GM15510 (cell line): ENCODE results near the gene COL23A1.

Experiments
- POLR2A ChIP-seq: IDR thresholded peaks from 3 replicates; pipeline ENCODE4 v1.6.1; 2011; ENCODE audit warnings: borderline replicate concordance; ENCODE audit not compliant: insufficient read length; ENCODE audit errors: extremely low read depth

The COL23A1 gene

DNA sequence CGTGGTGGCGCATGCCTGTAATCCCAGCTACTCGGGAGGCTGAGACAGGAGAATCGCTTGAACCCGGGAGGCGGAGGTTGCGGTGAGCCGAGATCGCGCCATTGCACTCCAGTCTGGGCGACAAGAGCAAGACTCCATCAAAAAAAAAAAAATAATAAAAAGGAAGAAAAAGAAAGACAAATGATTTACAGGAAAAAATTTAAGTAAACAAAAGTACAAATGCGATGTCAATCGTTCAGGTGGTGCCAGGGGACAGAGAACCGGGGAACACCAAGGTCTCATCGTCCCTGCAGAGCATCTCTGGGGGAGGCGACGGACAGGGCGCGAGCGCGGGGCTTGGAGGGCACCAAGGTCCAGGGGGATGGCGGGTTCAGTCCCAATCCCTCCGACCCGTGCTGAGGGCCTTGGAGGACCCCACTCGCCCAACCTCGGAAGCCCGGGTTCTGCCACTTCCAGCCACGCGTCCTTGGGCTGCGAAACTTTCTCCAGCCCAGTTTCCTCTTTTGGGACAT lies 386.5 kb downstream of the COL23A1 start:
- no peak for TF ChIP-seq POLR2A

DNA sequence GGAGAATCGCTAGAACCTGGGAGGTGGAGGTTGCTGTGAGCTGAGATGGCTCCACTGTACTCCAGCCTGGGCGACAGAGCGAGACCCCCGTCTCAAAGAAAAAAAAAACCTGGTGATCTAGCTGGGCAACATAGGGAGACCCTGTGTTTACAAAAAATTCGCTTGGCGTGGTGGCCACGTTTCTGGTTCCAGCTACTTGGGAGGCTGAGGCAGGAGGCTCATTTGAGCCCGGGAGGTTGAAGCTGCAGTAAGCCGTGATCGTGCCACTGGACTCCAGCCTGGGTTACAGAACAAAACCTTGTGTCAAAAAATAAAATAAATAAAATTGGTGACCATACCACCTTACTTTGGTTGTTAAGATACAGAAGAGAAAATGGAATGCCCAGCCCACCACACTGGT lies 387.7 kb downstream of the COL23A1 start:
- TF ChIP-seq POLR2A = no peak

DNA sequence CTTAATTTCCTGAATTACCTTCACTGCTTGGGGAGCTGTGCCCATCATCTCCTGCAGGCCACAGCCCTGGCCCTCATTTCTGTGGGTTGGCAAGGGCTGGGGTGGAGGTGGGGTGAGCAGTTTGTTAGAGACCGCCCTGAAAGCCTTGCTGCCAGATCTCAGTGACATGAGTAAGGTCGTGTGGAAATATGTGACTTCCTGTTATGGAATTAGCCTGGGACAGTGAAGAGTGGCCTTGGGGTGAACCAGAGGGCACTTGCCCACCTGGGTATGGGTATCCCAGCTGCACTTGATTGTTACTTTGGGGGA lies 388.3 kb downstream of the COL23A1 start:
- no peak for TF ChIP-seq POLR2A

DNA sequence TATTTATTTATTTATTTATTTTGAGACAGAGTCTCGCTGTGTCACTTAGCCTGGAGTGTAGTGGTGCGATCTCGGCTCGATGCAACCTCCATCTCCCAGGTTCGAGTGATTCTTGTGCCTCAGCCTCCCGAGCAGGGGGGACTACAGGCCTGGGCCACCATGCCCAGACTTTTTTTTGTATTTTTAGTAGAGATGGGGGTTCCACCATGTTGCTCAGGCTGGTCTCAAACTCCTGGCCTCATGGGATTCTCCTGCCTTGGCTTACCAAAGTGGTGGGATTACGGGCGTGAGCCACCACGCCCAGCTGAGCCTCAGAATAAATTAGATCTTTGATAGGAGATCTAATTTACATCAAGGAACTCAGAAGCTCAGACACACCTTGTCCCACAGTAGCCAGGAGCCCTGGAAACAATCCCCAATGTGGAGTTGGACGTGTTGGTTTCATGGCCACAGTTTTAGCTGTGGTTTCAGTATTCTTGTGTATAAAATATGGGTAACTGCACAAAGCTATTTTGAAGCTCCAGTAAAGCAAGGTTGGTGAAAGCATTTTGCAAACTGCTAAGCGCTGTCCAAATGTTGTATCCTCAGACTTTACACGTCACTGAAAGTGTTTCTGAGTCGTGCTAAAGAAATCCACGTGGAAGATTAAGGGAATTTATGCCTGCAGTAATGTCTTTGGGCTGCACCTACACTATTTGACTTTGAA lies 388.8 kb downstream of the COL23A1 start:
- TF ChIP-seq POLR2A = no peak

DNA sequence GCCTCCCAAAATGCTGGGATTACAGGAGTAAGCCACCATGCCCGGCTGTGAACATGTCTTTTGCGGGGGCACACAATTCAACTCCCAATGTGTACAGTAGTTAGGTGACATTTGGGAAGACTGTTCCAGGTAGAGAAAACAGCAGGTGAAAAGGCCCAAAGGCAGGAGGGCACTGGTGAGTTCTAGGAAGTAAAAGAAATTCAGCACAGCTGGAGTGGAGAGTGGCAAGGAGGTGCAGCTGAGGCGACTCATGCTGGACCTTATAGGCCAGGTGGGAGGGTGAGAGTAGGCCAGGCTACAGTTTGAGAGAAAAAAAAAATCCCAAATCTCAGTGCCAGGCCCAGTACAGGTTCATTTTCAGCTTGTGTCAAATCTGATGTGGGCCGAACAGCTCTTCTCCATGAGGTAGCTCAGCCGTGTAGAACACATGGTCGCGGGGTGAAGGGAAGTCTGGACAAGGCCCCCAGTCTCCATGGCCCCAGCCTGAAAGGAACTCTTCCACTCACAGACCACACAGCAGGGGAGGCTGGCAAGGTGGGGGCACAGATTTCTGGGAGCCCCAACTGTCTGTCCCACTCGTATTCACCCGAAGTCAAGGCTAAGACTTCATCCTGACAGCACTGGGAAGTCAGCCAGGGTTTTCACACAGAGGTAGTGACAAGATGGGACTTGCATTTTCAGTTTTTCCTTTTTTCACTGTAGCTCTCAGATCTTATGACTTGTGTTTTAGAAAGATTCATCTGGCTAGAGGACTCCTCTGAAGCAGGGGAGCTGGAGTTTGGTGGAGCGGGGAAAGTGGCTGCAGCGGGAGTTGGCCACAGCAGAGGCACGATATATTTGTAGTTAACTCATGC lies 390.4 kb downstream of the COL23A1 start:
- TF ChIP-seq POLR2A = no peak

DNA sequence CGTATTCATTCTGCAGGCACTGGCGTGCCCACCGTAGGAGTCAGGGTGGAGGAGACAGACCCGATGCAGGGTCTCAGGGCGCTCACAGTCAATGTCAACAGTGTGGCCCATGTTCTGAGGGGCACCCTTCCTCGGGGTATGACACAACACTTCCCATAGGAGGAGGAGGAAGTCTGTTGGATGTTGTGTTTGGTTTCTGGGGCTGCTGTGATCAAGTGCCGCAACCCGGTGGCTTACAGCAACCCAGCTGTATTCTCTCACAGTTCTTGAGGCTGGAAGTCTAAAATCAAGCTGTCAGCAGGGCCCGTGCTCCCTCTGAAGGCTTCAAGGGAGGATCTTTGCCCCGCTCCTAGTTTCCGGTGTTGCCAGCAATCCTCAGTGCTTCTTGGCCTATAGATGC lies 391.5 kb downstream of the COL23A1 start:
- no peak for TF ChIP-seq POLR2A

DNA sequence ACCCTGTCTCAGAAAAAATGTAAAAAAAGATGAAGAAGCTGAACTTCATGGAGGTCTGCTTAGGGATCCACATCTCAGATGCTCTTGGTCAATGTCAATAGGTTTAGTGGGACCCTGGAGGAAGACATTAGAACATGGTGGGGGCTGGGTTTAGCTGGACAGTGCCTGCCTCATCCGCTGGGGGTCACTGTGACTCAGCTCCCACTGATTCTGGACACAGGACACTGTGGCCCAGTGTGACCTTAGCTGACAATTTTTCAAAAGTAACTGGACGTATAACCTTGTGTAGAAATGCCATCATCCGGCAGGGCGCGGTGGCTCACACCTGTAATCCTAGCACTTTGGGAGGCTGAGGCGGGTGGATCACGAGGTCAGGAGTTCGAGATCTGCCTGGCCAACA lies 393.2 kb downstream of the COL23A1 start:
- TF ChIP-seq POLR2A = no peak

DNA sequence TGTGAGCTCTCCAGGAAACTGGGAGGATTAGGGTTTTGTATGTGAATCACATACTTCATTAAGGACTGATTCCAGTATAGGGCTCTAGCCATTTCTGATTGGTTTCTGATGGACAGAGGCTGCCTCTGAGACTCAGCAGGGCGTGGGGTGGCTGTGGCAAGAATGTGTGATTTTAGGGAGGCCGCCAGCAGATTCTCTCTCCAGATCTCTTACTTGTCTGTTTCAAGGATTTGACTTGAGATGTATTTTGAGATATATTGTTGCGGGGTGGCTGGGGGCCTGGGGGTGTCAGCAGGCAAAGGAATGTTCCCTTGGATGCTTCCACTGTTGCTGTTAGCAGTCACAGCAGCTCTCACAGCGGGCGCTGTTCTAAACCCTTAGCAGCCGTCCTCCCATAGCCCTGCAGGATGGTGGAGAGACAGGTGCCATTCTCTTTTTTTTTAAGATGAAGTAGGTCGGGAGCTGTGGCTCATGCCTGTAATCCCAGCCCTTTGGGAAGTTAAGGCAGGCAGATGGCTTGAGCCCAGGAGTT lies 393.8 kb downstream of the COL23A1 start:
- no peak for TF ChIP-seq POLR2A

DNA sequence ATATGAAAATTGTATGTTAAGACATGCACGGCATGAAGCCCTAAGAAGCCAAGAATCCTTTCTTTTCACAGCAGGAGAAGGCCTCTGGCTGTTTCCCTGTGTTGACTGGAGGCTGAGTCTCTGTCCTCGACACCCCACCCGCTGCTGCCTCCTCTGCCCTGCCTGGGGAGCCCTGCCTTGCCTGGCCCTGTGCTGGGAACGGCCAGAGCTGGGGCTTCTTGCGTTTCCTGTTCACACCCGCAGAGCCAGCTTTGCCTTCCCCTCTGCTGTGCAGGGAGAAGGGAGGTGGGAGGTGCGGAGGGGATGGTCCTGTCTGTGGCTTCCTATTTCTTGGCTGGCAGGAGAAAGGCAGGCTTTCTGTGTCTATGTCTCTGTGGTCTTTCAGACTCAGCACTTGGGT lies 396.2 kb downstream of the COL23A1 start:
- TF ChIP-seq POLR2A = no peak

DNA sequence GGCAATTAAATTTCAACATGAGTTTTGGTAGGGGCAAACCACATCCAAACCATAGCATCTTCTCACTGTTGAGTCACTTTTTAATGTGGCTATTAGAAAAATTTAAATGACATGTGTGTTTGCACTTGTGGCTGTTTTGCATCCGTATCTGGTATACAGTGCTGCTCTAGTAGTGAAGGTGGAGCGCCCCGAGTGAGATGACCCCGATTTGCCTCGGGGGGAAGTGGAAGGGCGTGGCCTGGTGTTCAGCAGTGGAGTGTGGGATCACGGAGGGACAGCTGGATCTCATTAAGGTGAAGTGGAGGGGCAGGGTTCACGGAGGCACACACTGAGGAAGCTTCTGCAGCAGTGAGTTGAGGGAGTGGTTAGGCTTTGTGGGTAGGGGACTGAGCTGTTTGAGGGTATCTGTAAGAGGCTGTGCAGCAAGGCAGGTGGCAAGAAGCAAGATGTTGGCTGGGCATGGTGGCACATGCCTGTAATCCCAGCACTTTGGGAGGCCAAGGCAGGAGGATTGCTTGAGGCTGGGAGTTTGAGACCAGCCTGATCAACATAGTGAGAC lies 396.9 kb downstream of the COL23A1 start:
- no peak for TF ChIP-seq POLR2A

DNA sequence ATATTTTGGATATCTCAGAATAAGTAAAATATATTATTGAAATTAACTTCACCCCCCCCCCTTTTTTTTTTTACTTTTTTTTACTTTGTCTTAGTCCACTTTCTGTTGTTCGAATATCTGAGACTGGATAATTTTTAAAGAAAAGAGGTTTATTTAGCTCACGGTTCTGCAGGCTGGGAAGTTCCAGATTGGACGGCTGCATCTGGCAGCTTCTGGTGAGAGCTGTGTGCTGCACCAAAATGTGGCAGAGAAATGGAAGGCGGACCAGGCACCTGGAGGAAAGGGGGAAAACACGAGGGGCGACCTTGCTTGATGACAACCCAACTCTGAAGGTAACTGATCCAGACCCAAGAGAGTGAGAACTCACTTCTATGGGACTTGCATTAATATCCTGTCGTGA lies 397.4 kb downstream of the COL23A1 start:
- TF ChIP-seq POLR2A = no peak

DNA sequence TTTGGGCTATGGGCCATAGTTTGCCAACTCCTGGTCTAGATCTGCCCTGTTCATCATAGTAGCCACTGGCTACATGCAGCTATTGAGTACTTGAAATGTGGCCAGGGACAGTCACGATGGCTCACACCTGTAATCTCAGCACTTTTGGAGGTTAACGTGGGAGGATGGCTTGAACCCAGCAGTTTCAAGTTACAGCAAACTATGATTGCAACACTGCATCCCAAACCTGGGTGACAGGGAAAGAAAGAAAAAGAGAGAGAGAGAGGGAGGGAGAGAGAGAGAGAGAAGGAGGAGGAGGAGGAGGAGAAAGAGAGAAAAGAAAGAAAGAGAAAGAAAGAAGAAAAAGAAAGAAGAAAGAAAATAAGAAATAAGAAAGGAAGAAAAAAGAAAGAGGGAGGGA lies 397.9 kb downstream of the COL23A1 start:
- TF ChIP-seq POLR2A = no peak

DNA sequence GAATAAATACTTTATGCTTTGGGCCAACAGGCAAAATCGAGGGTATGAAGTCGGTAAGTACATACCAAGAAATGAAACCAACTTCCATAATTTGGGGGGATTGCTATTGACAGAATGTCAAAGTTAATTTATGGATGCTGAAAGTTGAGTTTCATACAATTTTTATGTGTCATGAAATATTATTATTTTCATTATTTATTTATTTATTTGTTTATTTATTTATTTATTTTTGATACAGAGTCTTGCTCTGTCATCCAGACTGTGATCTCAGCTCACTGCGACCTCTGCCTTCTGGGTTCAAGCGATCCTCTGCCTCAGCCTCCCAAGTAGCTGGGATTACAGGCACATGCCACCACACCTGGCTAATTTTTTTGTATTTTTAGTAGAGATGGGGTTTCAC lies 398.5 kb downstream of the COL23A1 start:
- no peak for TF ChIP-seq POLR2A

DNA sequence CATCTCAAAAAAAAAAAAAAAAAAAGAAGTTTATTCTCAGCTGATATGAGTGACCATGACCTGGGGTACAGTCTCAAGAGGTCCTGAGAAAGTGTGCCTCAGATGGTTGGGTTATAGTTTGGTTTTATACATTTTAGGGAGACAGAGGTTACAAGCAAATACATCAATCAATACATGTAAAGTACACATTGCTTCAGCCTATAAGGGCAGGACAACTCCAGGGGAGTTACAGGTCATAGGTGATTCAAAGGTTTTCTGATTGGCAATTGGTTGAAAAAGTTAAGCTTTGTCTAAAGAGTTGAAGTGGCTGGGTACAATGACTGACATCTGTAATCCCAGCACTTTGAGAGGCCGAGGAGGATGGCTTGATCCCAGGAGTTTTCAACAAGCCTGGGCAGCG lies 400.8 kb downstream of the COL23A1 start:
- TF ChIP-seq POLR2A = no peak
